ENCODE data around the gene SPARC. TPM values are rescaled to one million over a fixed set of nuclear protein-coding genes. Genes with fewer than 3 reads are reported as not detected.
A peak's percentile ranks its signal among the peaks of the same experiment; 100 is the strongest.
"Not testable (repeated sequence)": the region's sequence is repeated elsewhere in the genome, so short reads cannot be mapped to it uniquely, and the experiment has no call there.

The SPARC gene
- total RNA-seq, 1 experiment from 2014 or later = 386 TPM

DNA sequence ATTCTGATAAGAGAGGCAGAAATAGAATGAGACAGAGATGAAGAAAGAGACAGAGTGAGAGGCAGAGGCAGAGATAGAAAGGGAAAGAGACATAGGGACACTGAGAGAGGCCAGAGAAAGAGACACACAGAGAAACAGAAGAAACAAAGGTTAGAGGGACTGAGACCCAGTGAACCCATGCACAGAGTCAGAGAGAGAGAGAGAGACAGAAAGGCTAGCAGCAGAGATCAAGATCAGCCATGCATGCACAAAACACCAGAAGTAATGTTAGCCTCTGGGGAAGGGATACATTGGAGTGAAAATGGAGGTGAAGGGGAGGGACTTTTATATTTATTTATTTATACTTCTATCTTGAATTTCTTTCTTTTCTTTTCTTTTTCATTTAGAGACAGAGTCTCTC is 14.1 kb upstream of the SPARC start:
- DNase-seq (ENCODE audit: low read depth) = no peak

DNA sequence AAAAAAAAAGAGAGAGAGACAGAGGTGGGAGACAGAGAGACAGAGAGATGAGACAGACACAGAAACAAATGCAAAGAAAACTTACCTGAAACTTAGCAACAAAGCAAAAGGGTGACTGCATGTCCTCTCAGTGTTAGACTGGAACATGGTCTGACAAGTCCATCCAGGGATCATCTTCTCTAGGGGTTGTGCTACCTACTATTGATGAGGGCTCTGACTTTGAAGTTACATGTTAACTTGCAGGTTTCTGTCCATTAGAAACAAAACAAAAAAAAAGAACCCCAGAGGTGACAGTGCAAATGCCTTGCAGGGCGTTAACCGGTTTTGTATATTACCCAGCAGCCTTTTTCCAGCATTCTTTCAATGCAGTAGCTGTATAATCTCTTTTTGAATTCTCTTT is 13.6 kb upstream of the SPARC start:
- no peak for DNase-seq (ENCODE audit: low read depth)

DNA sequence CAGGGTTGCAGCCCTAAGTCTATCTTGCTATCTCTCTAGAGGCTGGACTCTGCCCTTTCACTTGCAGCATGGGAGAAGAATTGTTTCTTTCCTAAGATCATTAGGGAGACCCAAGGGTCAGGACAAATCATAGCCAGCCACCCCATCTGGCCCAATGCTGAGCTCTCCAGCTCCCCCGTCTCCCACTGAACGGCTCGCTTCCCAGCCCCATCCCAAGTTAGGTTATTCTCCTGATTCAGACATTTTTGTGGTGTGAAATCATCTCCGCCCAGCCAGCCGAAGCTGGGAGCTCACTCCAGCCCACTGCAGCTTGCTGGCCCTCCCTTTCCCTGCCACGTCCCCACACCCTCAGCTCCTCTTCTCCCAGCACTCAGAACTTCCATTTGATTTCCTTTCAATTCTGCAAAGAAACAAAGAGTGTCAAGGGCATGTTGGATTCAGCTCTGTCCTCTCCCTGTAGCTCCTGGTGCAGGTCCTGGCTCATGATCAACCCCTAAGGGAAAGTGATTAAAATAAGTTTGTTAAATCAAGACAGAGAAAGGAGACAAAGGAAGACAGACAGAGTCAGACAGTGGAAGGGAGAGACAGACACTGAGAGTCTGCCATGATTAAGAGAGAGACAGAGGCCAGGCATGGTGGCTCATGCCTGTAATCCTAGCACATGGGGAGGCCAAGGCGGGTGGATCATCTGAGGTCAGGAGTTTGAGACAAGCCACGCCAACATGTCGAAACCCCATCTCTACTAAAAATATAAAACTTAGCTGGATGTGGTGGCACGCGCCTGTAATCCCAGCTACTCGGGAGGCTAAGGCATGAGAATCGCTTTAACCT is 12.6 kb upstream of the SPARC start:
- peak; percentile 97 for DNase-seq (ENCODE audit: low read depth)

DNA sequence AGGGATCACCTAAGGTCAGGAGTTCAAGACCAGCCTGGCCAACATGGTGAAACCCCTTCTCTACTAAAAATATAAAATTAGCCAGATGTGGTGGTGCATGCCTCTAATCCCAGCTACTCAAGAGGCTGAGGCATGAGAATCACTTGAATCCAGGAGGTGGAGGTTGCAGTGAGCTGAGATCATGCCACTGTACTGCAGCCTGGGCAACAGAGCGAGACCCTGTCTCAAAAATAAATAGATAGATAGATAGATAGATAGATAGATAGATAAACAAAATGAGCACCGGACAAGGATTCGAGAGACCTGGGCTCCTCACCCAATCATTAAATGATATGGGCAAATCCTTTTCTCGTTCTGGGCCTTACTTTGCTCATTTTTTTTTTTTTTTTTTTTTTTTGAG is 11.4 kb upstream of the SPARC start:
- DNase-seq (ENCODE audit: low read depth) = not testable (repeated sequence)

DNA sequence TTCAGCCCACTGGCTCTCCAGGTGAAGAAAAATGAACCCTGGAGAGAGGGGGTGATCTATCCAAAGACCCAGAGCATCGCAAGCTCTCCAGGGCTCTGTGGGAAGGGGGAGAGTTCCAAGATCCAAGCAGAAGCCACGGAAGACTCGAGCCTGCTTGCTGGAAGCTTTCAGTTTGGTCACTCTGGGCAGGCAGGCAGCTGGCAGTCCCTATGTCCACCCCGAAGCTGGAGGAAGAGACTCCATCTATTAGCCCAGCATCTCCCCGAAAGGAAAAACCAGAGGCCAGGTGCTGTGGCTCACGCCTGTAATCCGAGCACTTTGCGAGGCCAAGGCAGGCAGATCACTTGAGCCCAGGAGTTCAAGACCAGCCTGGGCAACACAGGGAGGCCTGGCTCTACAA is 10.7 kb upstream of the SPARC start:
- no peak for DNase-seq (ENCODE audit: low read depth)

DNA sequence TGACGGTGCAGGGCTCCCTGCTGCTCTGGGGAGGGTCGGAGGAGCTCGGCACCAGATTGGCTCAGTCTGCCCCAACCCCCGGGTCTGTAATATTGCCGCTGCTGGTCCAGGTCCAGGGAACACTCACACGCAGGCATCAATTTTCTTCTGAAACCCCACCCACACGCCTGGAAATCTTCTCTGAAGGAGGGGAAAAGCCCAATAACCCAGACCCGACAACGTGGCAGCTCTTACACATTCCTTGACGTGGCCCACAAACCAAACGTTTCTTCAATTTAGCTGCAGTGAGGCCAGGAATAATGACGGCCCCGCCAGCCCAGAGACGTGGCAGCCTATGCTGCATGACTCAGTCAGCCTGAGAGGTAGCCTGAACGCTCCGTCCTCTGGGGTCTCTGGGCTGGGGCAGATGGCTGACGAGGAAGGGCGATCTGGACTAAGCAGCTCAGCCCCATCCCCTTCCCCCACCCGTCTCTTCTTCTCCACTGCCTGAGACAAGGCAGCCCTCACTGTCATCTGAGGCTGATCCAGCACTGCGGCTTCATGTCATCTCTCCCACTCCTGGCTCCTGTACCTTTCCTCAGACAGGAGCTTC is 9.9 kb upstream of the SPARC start:
- peak; percentile 89 for DNase-seq (ENCODE audit: low read depth)

DNA sequence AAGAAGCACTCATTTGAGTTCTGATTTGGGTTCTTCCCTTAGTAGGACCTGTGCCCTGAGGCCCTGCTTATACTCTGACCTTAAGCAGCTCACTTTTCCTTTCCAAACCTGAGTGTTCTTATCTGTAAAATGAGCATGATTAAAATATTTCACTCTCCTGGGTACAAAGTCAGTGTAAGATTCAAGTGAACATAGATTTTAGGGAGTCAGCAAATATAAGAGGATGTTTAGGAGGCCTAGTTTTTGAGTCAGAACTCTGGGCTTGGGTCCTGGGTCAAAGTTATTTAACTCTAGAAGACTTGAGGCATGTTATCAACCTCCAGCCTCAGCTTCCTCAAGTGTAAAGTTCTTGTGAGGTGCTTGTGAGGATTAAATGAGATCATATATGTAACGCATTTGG is 8.7 kb upstream of the SPARC start:
- no peak for DNase-seq (ENCODE audit: low read depth)

DNA sequence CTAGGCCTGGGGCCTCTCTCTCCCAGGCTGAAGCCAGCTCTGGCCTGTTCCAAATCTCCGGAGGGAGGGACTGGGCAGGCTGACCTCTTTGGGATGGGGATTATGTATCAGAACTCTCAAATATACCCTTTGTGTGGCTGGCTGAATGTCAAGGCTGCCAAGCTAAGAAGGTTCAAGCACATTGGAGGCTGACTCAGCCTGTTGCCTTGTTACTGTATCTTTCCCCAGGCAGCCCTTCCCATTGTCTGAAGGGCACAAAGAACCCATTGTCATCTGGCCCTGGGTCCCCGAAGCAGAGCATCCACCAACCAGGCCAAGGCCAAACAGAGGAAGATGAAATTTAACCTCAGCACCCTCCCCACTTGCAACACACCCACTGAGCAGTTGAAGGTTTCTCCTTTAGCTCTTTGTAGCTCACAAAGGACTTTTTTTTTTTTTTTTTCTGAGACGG is 7.3 kb upstream of the SPARC start:
- peak; percentile 50 for DNase-seq (ENCODE audit: low read depth)

DNA sequence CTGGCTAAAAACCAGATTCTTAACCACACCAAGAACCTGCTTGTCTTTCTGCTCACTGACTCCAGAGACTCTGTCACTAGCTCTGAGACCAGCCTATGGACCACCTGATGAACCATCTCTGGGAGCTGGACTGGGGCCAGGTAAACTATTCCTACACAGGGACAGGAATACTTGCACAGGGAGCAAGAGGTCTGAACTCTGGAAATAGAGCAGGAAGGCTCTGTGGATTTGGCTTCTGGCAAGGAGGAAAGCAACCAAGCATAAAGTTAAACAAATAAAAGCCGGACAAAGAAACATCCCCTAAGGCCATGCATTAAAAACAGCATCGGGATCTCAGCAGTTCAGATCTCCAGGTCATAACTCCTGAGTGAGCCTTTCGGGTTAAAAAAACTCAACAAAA is 5.6 kb upstream of the SPARC start:
- no peak for DNase-seq (ENCODE audit: low read depth)

DNA sequence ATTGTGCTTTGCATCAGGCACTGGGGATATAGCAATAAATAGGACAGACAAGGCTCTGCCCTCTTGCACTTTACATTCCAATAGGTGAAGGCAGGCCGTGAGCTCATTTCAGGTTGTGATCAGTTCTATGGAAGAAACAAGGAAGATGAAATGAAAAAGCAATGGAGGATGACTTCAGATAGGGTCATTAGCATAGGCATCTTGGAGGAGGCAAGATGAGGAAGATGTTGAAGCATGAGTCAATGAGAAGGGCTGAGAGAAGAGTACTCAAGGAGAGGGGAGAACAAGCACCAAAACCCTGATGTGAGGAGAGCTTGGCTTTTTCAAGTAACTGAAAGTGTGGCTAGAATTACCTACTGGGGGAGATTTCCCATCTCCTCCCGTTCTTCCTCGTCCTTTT is 5.0 kb upstream of the SPARC start:
- DNase-seq (ENCODE audit: low read depth) = no peak

DNA sequence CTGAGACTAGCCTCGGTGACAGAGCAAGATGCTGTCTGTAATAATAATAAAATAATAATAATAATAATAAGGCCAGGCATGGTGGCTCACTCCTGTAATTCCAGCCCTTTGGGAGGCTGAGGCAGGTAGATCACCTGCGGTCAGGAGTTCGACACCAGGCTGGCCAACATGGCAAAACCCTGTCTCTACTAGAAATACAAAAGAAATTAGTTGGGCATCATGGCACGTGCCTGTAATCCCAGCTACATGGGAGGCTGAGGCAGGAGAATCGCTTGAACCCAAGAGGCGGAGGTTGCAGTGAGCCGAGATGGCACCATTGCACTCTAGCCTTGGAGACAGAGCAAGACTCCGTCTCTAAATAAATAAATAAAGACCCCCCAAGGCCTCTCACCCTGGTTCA is 2.9 kb upstream of the SPARC start:
- not testable (repeated sequence) for DNase-seq (ENCODE audit: low read depth)

DNA sequence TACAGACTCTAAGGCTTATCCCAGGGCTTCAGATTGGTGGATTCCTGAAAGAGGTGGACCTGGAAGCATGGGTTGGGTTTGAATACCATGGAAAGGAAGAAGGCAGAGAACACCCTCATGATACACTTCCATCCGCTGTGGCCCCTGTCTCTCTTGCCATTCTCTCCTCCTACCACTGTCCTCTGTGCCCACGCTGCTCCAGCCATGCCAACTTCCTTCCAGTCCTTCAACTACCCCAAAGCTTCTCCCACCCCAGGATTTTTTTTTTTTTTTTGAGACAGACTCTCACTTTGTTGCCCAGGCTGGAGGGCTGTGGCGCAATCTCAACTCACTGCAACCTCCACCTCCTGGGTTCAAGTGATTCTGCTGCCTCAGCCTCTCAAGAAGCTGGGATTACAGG is 1.7 kb upstream of the SPARC start:
- DNase-seq (ENCODE audit: low read depth) = no peak

DNA sequence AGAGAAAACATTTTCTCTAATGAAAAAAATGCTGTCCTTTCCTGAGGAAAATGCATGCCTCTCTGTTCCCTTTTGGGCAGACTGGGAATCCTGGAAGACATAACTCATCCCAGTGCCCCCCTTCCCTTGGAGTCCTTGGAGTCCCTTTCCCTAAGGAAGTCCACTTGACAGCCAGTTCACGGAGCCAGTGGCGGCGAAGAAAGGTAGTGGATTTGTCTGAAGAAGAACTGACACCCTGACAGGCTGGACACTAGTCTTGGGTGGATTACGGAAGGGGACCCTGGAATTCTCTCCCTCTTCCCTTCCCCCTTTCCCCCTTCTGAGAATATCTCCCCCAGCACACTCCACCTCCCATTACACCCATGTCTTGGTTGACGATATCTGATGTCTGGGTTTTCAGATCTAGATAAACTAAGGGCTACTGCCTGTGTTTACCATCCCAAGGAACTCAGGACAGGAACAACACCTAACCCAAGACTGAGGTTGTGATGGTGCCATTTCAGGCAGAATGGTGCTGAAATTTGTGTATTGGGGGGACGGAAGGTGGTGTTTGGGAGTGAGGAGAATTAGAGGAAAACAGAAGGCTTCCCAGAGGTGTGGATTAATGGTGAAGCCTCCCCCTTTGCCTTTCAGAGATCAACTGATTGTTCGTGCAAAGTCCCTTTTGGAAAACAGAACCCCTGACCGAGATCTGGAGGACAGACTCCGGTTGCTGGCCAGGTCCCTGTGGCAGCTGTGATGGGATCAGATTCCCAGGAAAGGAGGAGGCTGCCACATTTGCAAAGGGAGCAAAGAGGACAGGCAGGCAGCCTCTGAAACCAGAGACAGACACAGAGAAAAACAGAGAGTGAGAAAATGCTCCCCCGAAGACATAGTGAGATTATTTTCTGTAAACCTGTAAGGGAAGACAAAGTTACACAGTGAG is 704 bp downstream of the SPARC start:
- no peak for DNase-seq (ENCODE audit: low read depth)

DNA sequence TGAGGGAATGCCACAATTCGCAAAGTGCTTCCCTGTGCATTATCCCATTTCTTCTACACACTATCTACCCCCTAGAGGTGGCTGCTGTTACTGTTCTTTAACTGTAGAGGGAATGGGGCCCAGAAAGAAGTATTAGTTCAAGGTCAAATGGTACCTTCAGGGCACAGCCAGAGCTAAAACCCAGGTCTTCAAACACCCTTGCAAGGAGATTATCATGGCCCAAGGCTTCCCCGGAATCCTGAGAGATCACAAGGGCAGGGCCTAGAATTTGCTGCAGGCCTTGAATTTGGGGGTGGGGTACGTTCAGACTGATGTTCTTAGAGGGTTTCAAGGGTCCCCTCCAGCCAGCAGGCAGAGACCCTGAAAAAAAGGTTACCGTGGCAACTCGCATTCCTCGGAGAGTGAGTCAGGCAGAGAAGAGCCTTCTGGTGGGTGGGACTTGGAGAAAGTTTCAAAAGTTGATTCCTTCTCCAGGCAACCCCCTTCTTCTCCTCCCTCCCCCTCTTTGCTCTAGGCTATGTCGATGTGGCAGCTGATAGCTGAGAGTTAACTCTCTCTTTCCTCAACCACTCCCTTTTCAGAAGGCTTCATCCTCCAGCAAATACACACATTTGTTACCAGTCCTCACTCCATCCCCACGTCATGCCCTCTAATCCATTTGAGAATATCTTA is 1.9 kb downstream of the SPARC start:
- peak; percentile 91 for DNase-seq (ENCODE audit: low read depth)

DNA sequence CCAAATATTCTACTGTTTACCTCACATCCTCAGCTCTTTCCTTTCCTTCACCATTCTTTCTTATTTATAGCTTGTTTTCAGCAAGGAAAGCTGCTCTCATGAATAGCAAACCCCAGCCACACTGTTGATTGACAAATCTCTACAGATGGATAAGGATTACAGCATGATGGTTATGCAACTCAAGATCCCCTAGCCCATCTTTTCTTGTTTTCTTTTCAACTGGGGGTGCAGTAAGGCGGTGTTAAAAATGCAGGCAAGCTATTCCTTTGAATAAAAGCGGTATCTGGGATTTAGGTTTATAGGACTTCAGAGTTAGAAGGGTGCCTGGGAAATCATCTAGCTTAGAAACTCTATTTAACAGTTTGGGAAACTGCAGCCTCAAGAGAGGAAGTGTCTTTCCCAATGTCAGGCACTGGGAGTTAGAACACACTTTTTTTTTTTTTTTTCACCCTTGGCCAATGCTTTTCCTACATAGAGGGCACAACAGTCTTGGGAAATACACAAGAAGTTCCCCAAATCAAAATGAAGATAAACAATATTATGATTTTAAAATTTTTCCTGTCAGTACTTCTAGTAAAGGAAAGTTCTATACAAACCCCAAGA is 2.6 kb downstream of the SPARC start:
- no peak for DNase-seq (ENCODE audit: low read depth)

DNA sequence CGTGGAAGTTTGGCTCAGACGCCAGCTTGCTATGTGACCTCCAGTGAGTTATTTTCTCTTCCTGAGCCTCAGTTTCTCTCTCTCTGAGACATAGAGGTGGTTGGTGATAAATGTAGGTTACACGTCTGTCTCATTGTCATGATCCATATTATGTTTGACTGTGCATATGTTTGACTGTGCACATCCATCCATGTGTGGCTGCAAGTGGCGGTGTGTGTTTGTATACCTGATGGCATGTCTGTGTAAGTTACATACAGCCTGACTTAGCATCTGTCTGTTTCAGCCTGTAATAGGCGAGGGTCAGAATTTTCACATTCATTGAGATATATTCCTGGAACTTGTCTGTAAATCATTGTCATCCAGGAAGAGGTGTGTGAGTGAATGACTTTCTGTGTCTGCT is 3.3 kb downstream of the SPARC start:
- no peak for DNase-seq (ENCODE audit: low read depth)

DNA sequence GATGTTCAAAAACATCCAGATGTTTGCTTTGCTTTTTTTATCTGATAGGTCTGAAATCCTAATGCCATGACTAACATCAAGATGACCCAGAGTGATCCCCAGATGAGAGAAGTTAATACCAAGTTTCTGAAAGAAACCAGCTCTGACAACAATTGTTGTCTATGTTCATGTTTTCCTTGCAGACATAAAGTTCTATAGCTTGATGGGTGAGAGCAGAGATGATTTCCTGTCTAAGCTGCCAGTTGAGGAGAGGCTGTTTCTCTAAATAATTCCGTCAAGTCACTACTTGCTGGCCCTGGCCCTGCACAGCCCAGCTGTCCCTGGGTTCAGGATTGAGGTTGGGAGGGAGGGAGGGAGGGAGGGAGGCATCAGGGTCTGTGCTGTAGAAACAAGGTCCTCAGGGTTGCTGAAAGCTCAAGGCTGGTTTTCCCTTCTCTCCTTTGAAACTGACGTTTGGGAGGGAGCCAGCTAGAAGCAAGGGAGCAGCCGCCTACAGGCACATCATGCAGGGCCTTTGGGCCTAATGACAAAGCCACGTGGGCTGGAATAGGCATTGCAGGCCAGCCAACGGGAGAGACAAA is 3.9 kb downstream of the SPARC start:
- DNase-seq (ENCODE audit: low read depth) = no peak

DNA sequence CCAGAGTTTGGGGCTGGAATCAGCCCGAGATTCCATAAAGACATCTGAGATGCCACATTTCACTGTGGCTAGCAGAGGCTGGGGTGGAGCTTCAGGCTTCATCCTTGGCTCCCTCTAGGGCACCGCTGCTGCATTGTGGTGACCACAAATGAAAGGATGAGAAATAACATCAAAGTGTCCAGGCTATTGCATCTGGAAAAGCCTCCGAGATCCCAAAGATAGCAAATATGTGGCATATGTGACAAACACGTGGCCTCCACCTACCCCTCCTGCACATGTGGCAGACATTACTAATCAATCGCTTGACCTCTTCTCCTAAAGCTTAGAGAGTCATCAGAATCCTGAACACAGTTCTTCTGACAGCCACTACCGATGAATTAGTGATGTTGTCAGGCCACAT is 4.5 kb downstream of the SPARC start:
- no peak for DNase-seq (ENCODE audit: low read depth)

DNA sequence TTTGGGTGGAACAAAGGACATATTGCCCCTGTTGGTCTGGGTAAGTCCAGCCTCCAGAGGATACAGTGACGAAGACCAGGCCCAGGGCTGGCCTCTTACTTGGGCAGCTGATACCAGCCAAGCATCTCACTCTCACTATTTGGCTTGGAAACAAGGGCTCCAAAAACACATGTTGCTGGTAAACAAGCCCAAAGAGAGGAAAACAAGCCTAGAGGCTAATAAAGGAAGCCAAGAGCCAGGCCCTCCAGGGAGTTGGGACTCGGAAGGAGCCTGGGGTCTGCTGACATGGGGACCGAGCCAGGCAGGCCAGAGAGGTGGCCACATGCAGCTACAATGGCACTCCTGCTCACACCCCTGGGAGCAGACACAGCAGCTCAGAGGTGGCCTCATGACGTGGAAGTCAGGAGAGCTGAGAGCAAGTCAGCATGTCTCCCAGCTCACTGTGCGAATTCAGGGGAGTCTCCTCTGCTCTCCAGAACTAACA is 5.7 kb downstream of the SPARC start:
- no peak for DNase-seq (ENCODE audit: low read depth)

DNA sequence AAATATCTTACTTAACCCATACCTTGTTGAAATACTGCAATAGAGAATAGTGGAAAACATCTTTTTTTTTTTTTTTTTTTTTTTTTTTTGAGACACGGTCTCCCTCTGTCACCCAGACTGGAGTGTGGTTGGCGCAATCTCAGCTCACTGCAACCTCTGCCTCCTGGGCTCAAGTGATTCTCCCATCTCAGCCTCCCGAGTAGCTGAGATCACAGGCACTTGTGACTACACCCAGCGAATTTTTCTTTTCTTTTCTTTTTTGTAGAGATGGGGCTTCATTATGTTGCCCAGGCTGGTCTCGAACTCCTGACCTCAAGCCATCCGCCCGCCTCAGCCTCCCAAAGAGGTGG is 6.6 kb downstream of the SPARC start:
- not testable (repeated sequence) for DNase-seq (ENCODE audit: low read depth)
